GM18520 (cell line): Measurements from ENCODE around the gene TMEM33.

ENCODE experiments used
- ATAC-seq: cut with Tn5 transposase; IDR thresholded peaks from one replicate; pipeline ENCODE4 v1.9.1; 2021; ENCODE audit not compliant: unreplicated experiment

Gene TMEM33

GRCh38 chr4:41939016-41939626 is 3.9 kb downstream of the TMEM33 start:
- ATAC-seq, result no peak

- no peak for ATAC-seq
Measured at GRCh38 chr4:41940834-41941233, 5.6 kb downstream of the TMEM33 start.

- no peak for ATAC-seq
Measured at GRCh38 chr4:41943506-41943905, 8.3 kb downstream of the TMEM33 start.

DNA sequence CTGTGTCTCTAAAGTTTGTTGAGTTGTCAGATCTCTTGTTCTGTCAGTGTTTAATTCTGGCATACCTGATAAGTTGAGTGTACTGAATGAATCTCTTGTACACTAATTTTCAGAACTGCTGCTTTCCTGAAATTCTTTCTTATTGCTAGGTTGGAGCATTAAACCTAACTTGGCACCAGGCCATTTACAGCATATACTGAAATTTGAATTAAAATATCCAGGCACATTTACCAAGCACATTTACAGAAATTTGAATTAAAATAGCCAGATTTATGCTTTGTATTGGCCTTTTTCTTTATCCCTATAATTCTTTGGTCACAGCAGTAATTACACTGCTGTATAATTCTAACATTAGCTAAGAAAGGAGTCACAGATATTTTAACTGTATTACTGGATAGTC is 8.9 kb downstream of the TMEM33 start:
- ATAC-seq, result no peak

- no peak for ATAC-seq
Measured at GRCh38 chr4:41949531-41949930, 14.3 kb downstream of the TMEM33 start.

DNA sequence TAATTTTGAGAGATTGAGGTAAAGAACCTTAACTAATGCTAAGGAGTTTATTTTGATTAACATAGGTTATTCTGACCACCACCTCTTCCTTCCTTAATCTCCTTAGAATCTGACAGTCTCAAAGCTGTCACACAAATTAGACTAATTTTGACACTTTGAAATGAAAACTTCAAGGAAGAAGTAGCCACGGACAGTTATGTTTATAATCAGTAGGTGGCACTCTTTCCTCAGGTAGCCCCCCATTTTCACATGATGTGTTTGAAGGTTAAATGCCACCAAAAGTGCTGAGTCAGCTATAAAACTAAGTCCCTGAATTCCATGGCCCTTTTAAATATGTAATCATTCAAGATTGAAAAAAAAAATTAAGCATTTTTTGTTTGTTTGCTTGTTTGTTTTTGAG is 22.4 kb downstream of the TMEM33 start:
- ATAC-seq, result no peak

DNA sequence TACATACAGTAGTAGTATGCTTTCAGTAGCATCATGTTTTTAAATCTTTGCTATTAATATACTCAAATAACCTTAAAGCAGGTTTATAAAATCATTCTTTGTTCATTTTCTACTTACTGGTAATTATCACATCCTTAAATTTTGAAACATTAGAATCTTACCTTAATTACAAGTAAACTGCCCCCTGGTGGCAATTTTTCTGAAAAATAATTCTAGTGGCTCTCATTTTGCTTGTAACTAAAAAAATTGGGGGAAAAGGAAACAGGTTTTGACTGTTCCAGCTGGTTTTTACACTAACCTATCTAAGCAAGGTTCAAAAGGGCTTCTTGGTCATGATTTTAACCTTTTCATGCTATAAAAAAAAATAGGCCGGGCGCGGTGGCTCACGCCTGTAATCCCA is 27.9 kb downstream of the TMEM33 start:
- no peak for ATAC-seq

DNA sequence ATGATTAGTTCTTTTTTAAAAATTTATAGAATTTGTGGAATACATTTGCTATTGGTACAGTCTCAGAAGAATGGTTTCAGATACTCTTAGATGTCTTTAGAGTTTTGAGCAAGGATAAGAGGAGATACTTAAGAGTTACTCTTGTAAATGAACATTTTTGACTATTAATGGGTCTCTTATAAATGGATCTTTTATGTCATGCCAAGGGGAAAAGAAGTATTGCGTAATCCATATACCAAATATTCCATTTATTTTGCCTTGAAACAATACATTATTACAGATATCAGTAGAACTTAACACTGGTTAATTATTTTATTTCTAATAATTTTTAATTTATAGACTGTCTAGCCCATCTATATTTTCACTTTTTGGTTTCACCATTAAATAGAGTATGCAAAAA is 29.2 kb downstream of the TMEM33 start:
- no peak for ATAC-seq

DNA sequence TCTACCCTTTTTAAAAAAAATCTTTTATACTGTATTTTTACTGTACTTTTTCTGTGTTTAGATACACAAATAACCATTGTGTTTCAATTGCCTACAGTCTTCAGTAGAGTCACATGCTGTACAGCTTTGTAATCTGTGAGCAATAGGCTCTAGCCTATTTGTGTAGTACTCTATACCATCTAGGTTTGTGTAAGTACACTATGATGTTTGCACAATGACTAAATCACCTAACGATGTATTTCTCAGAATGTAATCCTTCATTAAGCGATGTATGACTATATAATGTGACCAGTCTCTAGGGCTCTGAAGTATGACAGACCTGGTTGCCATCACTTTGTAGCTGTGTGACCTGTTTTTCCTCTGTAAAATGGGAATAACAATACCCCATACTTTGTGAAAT is 32.2 kb downstream of the TMEM33 start:
- ATAC-seq, result no peak

DNA sequence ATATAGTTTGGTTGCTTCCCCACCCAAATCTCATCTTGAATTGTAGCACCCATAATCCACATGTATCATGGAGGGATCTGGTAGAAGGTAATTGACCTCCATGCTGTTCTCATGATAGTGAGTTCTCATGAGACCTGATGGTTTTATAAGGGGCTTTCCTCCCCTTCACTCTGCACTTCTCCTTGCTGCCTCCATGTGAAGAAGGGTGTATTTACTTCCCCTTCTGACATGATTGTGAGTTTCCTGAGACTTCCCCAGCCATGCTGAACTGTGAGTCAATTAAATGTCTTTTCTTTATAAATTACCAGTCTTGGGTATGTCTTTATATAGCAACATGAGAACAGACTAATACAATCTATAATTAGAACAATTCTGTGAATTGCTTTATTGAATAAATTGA is 34.4 kb downstream of the TMEM33 start:
- ATAC-seq, result no peak

- ATAC-seq, result no peak
Measured at GRCh38 chr4:41975341-41975740, 40.1 kb downstream of the TMEM33 start.

DNA sequence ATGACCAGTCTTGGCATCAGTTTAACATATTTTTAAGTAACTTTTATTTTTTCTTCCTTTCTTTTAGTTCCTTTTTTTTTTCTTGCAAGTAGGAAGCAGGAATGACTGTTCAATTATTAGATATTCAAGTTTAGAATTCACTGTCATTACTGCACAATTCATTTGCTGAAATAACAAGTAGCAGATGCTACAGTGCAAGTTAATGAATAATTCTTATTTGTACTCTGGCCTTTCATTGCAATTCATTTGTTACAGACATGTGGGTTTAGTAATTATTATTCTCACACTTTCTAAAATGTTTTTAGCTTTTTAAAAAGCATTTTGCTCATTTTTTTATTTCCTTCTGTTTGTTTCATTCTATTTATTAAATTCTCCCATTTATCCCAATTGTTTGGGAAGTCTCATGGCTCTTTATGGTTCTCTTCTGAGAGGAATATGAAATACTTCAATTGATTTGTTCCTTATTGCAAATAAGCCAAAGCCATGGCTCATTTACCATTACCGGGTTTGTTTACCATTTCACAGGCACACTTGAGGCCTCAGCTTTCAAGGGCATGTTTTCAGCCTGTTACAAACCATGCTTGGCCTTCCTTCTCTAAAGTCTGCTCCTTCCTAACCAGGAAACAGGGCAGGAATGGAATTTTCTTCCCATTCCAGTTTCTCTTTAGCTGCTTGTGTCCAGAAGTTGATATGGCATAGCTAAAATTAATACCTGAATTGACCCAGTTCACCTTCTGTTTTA is 41.7 kb downstream of the TMEM33 start:
- no peak for ATAC-seq

GRCh38 chr4:41977709-41978108 is 42.5 kb downstream of the TMEM33 start:
- no peak for ATAC-seq

DNA sequence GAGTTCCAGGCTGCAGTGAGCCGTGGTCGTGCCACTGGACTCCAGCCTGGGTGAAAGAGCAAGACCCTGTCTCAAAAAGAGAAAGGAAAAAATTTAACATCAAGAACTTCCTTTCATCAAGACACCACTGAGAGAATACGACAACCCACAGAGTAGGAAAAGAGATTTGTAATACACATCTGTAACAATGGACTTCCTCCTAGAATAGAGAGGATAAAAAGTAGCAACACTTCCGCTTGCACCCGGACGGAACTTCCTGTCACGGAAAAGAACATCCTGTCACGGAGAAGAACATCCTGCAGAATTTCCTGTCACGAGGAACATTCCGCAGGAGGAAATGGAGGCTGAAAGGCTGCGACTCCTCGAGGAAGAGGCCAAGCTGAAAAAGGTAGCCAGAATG is 46.2 kb downstream of the TMEM33 start, which contains the start of gene DCAF4L1:
TSS of gene DCAF4L1 (plus strand) at position 301 of the 400 bp plus-strand sequence. CDS start at position 338, 37 bp downstream.
- no peak for ATAC-seq

DNA sequence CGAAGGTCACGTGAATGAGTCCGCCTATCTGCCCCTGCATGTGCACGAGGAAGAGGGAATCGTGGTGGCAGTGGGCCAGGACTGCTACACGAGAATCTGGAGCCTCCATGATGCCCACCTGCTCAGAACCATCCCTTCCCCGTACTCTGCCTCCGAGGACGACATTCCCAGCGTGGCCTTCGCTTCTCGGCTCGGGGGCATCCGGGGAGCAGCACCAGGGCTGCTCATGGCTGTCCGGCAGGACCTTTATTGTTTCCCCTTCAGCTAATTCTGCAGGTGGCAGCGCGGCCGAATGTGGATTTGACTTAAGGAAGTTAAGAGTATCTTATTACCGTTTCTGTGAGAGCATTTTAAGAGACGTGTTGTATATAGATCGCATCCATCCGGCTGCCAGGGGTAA is 47.5 kb downstream of the TMEM33 start:
- ATAC-seq, result no peak

- ATAC-seq, result no peak
Measured at GRCh38 chr4:41985151-41985550, 49.9 kb downstream of the TMEM33 start.

- no peak for ATAC-seq
Measured at GRCh38 chr4:41989994-41990364, 54.8 kb downstream of the TMEM33 start.

DNA sequence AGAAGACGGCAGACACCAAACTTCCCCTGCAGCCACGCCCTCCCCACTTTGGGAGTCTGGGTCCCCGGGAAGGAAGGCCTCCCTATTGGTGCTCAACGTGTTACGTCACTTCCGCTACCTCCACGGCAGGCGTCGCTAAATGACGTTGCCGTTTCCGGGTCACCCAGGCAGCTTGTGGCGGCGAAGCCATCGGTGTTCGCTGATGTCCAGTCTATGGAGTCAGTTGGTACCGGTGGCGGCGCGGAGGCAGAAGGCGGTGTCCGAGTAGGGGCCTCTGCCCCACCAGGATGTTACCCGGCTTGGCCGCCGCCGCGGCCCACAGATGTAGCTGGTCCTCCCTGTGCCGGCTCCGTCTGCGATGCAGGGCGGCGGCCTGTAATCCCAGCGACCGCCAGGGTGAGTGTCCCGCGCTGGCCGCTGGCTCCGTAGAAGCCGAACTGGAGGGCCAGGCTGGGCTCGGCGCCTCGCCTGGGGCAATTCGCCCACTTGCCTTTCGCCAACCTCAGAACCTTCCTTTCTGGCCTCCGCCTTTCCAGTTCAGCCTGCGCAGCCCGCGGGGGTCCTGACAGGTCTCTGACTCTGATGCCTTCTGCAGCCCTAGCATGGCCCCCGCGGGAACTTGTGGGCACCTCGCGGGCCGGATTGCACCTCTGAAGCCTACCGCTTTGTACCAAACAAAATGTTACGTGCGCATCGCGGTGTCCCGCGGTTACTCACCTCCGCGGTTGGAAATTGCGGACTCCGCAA is 55.3 kb downstream of the TMEM33 start, which contains the start of gene SLC30A9:
TSS of gene SLC30A9 (plus strand) at position 166 of the 747 bp plus-strand sequence. CDS start at position 288, 122 bp downstream.
- ATAC-seq, result peak; percentile 96

GRCh38 chr4:41991916-41992767 is 56.9 kb downstream of the TMEM33 start:
- ATAC-seq, result no peak

GRCh38 chr4:41992967-41993857 is 58.0 kb downstream of the TMEM33 start:
- ATAC-seq, result no peak
